Natural killer cell (primary cell): ENCODE data around the gene QARS1. TPM values are rescaled to one million over a fixed set of nuclear protein-coding genes. Genes with fewer than 3 reads are reported as not detected.
A peak's percentile ranks its signal among the peaks of the same experiment; 100 is the strongest.

Experiments
- ATAC-seq, 3 donors: fragments of 150-1000 bp in 2 of 3; fragments of 200-7000 bp in 1 of 3; cut with Tn5 transposase; 1 replicate in 1 of 3; 2 replicates in 2 of 3; pipeline ENCODE4 v1.10.0; 2021; ENCODE audit warnings: mild to moderate bottlenecking in 2 of 3, moderate library complexity in 2 of 3
- DNase-seq, 2 donors: peaks; one replicate each; pipeline versions ENCODE4 v3.0.0 to v3.0.0-alpha.2; 2013 to 2021; ENCODE audit warnings: mixed read lengths in 1 of 2
- H3K27ac ChIP-seq: one replicate; pipeline ENCODE4 v1.5.1; 2013; ENCODE audit warnings: mild to moderate bottlenecking, low read length
- H3K27me3 ChIP-seq: one replicate; pipeline ENCODE4 v1.6.1; 2013; ENCODE audit warnings: low read length; ENCODE audit not compliant: control insufficient read depth, insufficient read depth
- H3K36me3 ChIP-seq: one replicate; pipeline ENCODE4 v1.6.1; 2013; ENCODE audit warnings: low read length; ENCODE audit not compliant: control insufficient read depth, insufficient read depth
- H3K4me1 ChIP-seq: one replicate; pipeline ENCODE4 v1.6.1; 2013; ENCODE audit warnings: low read length; ENCODE audit not compliant: control insufficient read depth, insufficient read depth
- H3K4me3 ChIP-seq: one replicate; pipeline ENCODE4 v1.5.1; 2013; ENCODE audit warnings: low read length
- H3K9me3 ChIP-seq: one replicate; pipeline ENCODE4 v1.6.1; 2013; ENCODE audit warnings: low read length; ENCODE audit not compliant: control insufficient read depth, insufficient read depth
- H3K27ac Mint-ChIP-seq, 2 donors: one replicate each; pipeline ENCODE4 v1.8.0; 2022; ENCODE audit warnings: mild to moderate bottlenecking in 2 of 2, mixed read lengths in 2 of 2, moderate library complexity in 1 of 2
- H3K27me3 Mint-ChIP-seq, 2 donors: one replicate each; pipeline ENCODE4 v1.8.0; 2022; ENCODE audit warnings: low read depth in 2 of 2, mixed read lengths in 2 of 2
- H3K36me3 Mint-ChIP-seq: one replicate; pipeline ENCODE4 v1.8.0; 2022; ENCODE audit warnings: mixed read lengths
- H3K4me1 Mint-ChIP-seq, 2 donors: one replicate each; pipeline ENCODE4 v1.8.0; 2022; ENCODE audit warnings: mixed read lengths in 2 of 2
- H3K4me3 Mint-ChIP-seq: one replicate; pipeline ENCODE4 v1.8.0; 2022; ENCODE audit warnings: mild to moderate bottlenecking, moderate library complexity, mixed read lengths
- H3K9me3 Mint-ChIP-seq, 2 donors: one replicate each; pipeline ENCODE4 v1.8.0; 2022; ENCODE audit warnings: mixed read lengths in 2 of 2
- WGBS: methylation state at CpG from one replicate; pipeline ENCODE4 v1.1.7; 2013; ENCODE audit warnings: missing lambda C conversion rate; ENCODE audit not compliant: insufficient coverage; 5-methylcytosine and 5-hydroxymethylcytosine counted together
- intact Hi-C: fragments of 100-400 bp; cut with micrococcal nuclease; formaldehyde crosslinking; loops from one replicate; pipeline ENCODE4 v1.14.2; 2022
- total RNA-seq, 4 donors: library from RNA; stranded (reverse); fragments of 120-200 nt in 1 of 4; gene quantifications; one replicate each; pipeline versions ENCODE4 v1.2.3 to v1.2.4, GENCODE V29; 2013 to 2022
- TF ChIP-seq, protein P1 (sequence below): fragments of 200-600 bp; IDR thresholded peaks from one replicate; pipeline ENCODE4 v1.8.0; 2022; ENCODE audit warnings: antibody characterized with exemption

QARS1 gene
- total RNA-seq, 3 donors from 2014 or later (not counting 1 experiment from before 2014, with no cell fraction given): 250 to 280 (median 258) TPM

DNA sequence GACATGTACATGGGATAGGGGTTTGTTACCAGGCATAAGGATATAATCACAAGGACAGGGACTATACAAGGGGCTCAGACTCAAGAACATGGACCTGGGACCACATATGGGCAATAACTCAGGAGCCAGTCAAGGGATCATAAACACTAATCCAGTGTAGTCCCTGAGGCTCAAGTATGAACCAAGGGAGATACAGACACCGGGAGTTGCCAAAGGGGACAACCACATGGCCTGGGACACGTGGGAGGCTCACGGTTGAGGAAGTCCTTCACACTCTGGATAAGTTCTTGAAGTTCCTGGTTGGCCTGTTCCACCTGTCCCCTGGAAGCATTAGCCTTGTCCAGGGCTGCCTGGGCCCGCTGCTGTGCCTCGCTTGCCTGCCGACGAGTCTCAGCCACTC lies 17.9 kb upstream of the QARS1 start:
- TF ChIP-seq, protein P1, sequence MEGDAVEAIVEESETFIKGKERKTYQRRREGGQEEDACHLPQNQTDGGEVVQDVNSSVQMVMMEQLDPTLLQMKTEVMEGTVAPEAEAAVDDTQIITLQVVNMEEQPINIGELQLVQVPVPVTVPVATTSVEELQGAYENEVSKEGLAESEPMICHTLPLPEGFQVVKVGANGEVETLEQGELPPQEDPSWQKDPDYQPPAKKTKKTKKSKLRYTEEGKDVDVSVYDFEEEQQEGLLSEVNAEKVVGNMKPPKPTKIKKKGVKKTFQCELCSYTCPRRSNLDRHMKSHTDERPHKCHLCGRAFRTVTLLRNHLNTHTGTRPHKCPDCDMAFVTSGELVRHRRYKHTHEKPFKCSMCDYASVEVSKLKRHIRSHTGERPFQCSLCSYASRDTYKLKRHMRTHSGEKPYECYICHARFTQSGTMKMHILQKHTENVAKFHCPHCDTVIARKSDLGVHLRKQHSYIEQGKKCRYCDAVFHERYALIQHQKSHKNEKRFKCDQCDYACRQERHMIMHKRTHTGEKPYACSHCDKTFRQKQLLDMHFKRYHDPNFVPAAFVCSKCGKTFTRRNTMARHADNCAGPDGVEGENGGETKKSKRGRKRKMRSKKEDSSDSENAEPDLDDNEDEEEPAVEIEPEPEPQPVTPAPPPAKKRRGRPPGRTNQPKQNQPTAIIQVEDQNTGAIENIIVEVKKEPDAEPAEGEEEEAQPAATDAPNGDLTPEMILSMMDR: no peak
- no peaks in the 10 kb centered on the region for H3K9me3 ChIP-seq
- ATAC-seq (no peak), DNase-seq (no peak)
- intact Hi-C loops: no loop called here
- Mint-ChIP-seq H3K36me3 (no peaks in the 10 kb centered on the region), H3K4me1 (peaks cover 5 to 12% of the 10 kb centered on the region in 2 donors), H3K27me3 (no peaks in the 10 kb centered on the region), H3K9me3 (no peaks in the 10 kb centered on the region), H3K4me3 (peak overlapping the region; percentile 29), H3K27ac (peak overlapping the region; percentile 81 to 87)
- H3K4me1 ChIP-seq: peaks cover 24% of the 10 kb centered on the region
- WGBS: 94% methylated on average over 7 of the region's 7 CpGs
- peaks cover 7% of the 10 kb centered on the region for H3K36me3 ChIP-seq
- no peaks in the 10 kb centered on the region for H3K27me3 ChIP-seq
- no peak overlapping the region for H3K4me3 ChIP-seq
- H3K27ac ChIP-seq: no peak overlapping the region

DNA sequence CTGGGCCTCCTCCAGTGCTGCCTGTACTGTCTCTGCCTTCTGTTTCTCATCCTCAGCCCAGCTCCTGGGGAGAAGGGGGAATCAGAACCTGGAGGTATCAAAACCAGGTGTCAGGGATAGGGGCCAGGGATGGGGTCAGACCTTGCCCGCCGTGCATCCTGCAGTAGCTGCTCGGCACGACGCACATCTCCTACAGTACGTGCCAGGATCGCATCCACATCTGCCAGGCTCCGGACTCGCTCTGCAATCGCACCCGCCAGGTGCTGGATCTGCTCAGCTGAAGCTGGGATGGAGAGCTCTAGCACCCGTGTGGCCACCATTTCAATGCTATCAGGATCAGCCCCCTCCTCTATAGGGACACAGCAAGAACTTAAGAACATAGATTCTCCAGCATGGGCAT lies 17.5 kb upstream of the QARS1 start:
- H3K4me1 Mint-ChIP-seq: peaks cover 5 to 12% of the 10 kb centered on the region in 2 donors
- ATAC-seq (no peak), DNase-seq (no peak)
- Histone ChIP-seq H3K9me3 (no peaks in the 10 kb centered on the region), H3K4me3 (no peak overlapping the region), H3K4me1 (peaks cover 24% of the 10 kb centered on the region), H3K27me3 (no peaks in the 10 kb centered on the region), H3K36me3 (peaks cover 12% of the 10 kb centered on the region), H3K27ac (no peak overlapping the region)
- H3K36me3 Mint-ChIP-seq: no peaks in the 10 kb centered on the region
- H3K9me3 Mint-ChIP-seq: no peaks in the 10 kb centered on the region
- TF ChIP-seq, protein P1: no peak
- intact Hi-C loops: no loop called here
- 98% methylated on average over 12 of the region's 12 CpGs for WGBS
- H3K27ac Mint-ChIP-seq: peak overlapping the region; percentile 81 to 87
- peak overlapping the region; percentile 70 for H3K4me3 Mint-ChIP-seq
- no peaks in the 10 kb centered on the region for H3K27me3 Mint-ChIP-seq

DNA sequence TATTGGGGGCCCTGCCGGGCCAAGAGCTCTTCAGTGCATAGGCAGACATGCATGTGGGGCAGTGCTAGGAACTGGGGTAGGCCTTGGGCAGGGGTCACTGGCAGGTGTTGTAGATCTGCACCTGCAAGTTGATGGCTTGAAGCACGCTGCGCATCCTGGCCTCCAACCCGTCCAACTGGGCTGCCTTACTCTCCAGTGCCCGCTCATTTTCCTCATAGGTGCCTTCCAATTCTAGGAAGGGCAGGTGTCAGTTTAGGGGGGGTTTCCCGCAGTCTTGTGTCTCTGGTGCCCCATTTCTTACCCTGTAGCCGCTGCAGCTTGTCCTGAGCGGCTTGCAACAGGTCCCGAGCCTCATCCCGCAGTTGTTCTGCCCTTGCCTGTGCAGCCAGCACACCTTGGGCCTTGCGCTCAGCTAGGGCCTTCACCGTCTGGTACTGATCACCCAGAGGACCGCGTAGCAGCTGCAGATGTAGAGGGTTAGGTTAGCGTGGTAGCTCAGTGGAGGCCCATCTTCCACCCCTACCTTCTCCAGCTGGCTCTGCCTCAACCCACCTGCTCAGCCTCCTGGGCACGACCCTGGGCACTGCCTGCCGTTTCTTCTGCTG lies 16.7 kb upstream of the QARS1 start:
- Mint-ChIP-seq H3K4me1 (peaks cover 5 to 12% of the 10 kb centered on the region in 2 donors), H3K36me3 (no peaks in the 10 kb centered on the region), H3K9me3 (no peaks in the 10 kb centered on the region), H3K27ac (peak overlapping the region; percentile 81 to 87), H3K4me3 (peak overlapping the region; percentile 77), H3K27me3 (no peaks in the 10 kb centered on the region)
- DNase-seq (no peak), ATAC-seq (no peak)
- no peaks in the 10 kb centered on the region for H3K27me3 ChIP-seq
- peak overlapping the region; percentile 85 for H3K4me3 ChIP-seq
- H3K36me3 ChIP-seq: peaks cover 20% of the 10 kb centered on the region
- 82% methylated on average over 17 of the region's 17 CpGs for WGBS
- H3K9me3 ChIP-seq: no peaks in the 10 kb centered on the region
- H3K27ac ChIP-seq: peak overlapping the region; percentile 95
- TF ChIP-seq, protein P1: no peak
- intact Hi-C loops: no loop called here
- H3K4me1 ChIP-seq: peaks cover 24% of the 10 kb centered on the region
